IPS-20b (cell line): ENCODE data around the gene SSR1.

Experiments
- H3K27ac ChIP-seq: one replicate; pipeline ENCODE4 v1.5.1; 2013; ENCODE audit warnings: low read length
- H3K27me3 ChIP-seq: 2 replicates; pipeline ENCODE4 v1.6.1; 2013; ENCODE audit warnings: mild to moderate bottlenecking, low read length, inconsistent platforms; ENCODE audit not compliant: insufficient read depth
- H3K36me3 ChIP-seq: 2 replicates; pipeline ENCODE4 v1.6.1; 2013; ENCODE audit warnings: low read depth, mild to moderate bottlenecking, inconsistent platforms, low read length, moderate library complexity; ENCODE audit not compliant: insufficient read depth
- H3K4me1 ChIP-seq: 2 replicates; pipeline ENCODE4 v1.6.1; 2013; ENCODE audit warnings: mild to moderate bottlenecking, control low read depth, inconsistent platforms, low read length, moderate library complexity; ENCODE audit not compliant: insufficient read depth
- H3K4me3 ChIP-seq: 2 replicates; pipeline ENCODE4 v1.5.1; 2013; ENCODE audit warnings: mild to moderate bottlenecking, low read length, inconsistent platforms
- H3K9ac ChIP-seq: 2 replicates; pipeline ENCODE4 v1.6.1; 2013; ENCODE audit warnings: low read depth, mild to moderate bottlenecking, inconsistent platforms, low read length, moderate library complexity
- H3K9me3 ChIP-seq: 2 replicates; pipeline ENCODE4 v1.6.1; 2013; ENCODE audit warnings: mild to moderate bottlenecking, low read depth, low read length, inconsistent platforms; ENCODE audit not compliant: insufficient read depth

Gene SSR1

DNA sequence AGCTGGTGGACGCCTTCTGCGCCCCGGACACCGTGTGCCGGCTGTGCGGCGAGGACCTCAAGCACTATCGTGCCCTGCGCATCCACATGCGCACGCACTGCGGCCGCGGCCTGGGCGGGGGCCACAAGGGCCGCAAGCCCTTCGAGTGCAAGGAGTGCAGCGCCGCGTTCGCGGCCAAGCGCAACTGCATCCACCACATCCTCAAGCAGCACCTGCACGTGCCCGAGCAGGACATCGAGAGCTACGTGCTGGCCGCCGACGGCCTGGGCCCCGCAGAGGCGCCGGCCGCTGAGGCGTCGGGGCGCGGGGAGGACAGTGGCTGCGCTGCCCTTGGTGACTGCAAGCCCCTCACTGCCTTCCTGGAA, 82.7 kb downstream of the SSR1 start:
- Histone ChIP-seq H3K4me3 (no peak overlapping the region), H3K4me1 (no peaks in the 10 kb centered on the region), H3K36me3 (peaks cover 32% of the 10 kb centered on the region), H3K27ac (no peak overlapping the region), H3K9ac (no peak overlapping the region), H3K27me3 (no peaks in the 10 kb centered on the region), H3K9me3 (no peaks in the 10 kb centered on the region)

DNA sequence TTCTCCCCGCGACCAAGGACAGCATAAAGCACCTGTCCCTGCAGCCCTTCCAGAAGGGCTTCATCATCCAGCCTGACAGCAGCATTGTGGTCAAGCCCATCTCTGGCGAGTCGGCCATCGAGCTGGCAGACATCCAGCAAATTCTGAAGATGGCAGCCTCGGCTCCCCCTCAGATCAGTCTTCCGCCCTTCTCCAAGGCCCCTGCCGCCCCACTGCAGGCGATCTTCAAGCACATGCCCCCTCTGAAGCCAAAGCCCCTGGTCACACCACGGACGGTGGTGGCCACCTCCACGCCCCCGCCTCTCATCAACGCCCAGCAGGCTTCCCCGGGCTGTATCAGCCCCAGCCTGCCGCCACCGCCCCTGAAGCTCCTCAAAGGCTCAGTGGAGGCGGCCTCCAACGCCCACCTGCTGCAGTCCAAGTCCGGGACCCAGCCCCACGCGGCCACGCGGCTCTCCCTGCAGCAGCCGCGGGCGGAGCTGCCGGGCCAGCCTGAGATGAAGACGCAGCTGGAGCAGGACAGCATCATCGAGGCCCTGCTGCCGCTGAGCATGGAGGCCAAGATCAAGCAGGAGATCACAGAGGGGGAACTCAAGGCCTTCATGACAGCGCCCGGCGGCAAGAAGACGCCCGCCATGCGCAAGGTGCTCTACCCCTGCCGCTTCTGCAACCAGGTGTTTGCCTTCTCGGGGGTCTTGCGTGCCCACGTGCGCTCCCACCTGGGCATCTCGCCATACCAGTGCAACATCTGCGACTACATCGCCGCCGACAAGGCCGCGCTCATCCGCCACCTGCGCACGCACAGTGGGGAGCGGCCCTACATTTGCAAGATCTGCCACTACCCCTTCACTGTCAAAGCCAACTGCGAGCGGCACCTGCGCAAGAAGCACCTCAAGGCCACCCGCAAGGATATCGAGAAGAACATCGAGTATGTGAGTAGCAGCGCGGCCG, 83.3 kb downstream of the SSR1 start:
- H3K27ac ChIP-seq, result no peak overlapping the region
- no peaks in the 10 kb centered on the region for H3K27me3 ChIP-seq
- H3K4me3 ChIP-seq, result no peak overlapping the region
- H3K9ac ChIP-seq, result no peak overlapping the region
- no peaks in the 10 kb centered on the region for H3K9me3 ChIP-seq
- H3K36me3 ChIP-seq, result peaks cover 32% of the 10 kb centered on the region
- peaks cover 5% of the 10 kb centered on the region; the same call in 1 of the 2 replicates for H3K4me1 ChIP-seq

DNA sequence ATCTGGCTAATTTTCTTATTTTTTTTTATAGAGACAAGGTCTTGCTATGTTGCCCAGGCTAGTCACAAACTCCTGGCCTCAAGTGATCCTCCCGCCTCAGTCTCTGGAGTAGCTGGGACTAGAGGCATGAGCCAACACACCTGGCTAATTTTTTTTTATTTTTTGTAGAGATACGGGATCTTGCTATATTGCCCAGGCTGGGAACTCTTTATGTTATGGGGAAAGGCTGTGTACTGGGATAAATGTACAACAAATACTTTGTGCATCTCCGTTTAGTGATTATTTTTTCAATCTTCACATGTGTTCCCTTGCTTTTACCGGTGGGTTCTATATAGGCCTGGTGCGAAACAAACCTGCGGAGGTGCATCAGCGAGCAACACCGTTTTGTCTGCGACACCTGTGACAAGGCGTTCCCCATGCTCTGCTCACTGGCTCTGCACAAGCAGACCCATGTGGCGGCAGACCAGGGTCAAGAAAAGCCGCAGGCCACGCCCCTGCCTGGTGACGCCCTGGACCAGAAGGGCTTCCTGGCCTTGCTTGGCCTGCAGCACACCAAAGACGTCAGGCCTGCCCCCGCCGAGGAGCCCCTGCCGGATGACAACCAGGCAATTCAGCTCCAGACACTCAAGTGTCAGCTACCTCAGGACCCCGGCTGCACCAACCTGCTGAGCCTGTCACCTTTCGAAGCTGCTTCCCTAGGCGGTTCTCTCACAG, 84.2 kb downstream of the SSR1 start:
- Histone ChIP-seq H3K36me3 (peaks cover 32% of the 10 kb centered on the region), H3K9me3 (no peaks in the 10 kb centered on the region), H3K27ac (no peak overlapping the region), H3K4me3 (no peak overlapping the region), H3K4me1 (peaks cover 7% of the 10 kb centered on the region; the same call in 1 of the 2 replicates), H3K9ac (no peak overlapping the region), H3K27me3 (no peaks in the 10 kb centered on the region)

DNA sequence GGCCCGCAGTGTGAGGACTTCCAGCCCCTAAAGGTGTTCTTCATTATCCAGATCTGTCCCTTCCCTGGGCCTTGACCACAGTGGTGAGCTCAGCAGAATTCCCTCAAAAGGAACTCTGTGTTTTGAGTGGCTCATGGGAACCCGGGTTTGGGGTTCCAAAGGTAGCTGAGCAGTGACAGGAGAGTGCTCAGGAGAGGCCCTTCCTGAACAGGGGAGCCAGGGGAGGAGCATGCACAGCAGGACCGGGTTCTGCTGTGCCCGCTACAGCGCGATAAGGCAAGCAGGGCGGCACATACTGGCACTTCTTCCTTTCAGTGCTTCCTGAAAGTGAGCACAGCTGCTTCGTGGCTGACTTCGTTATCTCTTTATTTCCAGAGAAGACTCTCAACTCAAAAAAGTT, 88.3 kb downstream of the SSR1 start:
- no peaks in the 10 kb centered on the region for H3K9me3 ChIP-seq
- H3K27me3 ChIP-seq, result no peaks in the 10 kb centered on the region
- H3K4me1 ChIP-seq, result peaks cover 7% of the 10 kb centered on the region; the same call in 1 of the 2 replicates
- H3K27ac ChIP-seq, result no peak overlapping the region
- H3K4me3 ChIP-seq, result no peak overlapping the region
- peaks cover 28% of the 10 kb centered on the region for H3K36me3 ChIP-seq
- H3K9ac ChIP-seq, result no peak overlapping the region

DNA sequence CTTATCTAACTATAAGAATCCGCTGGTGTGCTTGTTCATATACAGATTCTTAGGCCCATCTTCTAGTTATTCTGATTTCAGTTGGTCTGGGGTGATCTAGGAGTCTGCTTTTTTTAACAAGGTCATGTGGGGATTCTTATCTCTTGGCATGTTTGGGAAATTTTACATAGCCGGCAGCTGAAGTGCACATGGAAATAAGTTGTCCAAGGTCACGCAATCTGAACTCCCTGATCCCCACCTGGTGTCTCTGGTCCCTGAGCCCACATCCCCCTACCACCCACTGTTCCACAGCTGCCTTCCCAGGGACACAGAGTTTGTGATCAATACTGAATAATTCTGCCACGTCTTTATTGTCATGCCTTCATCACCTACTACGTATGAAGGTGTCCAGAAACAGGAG, 90.8 kb downstream of the SSR1 start:
- Histone ChIP-seq H3K4me1 (peaks cover 12% of the 10 kb centered on the region; the same call in 1 of the 2 replicates), H3K36me3 (peaks cover 15% of the 10 kb centered on the region), H3K27me3 (no peaks in the 10 kb centered on the region), H3K4me3 (no peak overlapping the region), H3K9ac (no peak overlapping the region), H3K27ac (no peak overlapping the region), H3K9me3 (no peaks in the 10 kb centered on the region)

DNA sequence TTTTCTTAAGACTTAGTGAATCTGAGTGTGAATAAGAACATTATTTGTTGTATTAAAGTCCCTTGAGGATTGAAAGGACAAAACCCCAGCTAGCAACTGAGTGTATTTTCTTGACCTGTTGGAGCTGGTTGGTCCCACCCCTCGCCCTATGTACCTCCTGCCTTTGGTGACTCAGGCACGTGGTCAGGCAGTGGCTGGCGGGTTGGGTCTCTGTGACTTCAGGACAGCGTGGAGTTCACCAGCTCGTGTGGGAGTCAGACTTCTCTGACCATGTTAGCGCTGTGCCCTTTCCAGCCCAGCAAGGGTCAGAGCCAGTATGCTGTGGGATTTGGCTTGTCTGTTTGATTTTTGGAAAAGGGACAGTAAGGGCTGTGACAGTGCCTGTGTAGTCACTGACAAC, 93.7 kb downstream of the SSR1 start:
- Histone ChIP-seq H3K4me1 (0 out of 2 replicates have a peak, but pooled peaks cover 5% of the 10 kb centered on the region), H3K4me3 (no peak overlapping the region), H3K27ac (no peak overlapping the region), H3K9me3 (no peaks in the 10 kb centered on the region), H3K27me3 (no peaks in the 10 kb centered on the region), H3K36me3 (peaks cover 25% of the 10 kb centered on the region), H3K9ac (no peak overlapping the region)

DNA sequence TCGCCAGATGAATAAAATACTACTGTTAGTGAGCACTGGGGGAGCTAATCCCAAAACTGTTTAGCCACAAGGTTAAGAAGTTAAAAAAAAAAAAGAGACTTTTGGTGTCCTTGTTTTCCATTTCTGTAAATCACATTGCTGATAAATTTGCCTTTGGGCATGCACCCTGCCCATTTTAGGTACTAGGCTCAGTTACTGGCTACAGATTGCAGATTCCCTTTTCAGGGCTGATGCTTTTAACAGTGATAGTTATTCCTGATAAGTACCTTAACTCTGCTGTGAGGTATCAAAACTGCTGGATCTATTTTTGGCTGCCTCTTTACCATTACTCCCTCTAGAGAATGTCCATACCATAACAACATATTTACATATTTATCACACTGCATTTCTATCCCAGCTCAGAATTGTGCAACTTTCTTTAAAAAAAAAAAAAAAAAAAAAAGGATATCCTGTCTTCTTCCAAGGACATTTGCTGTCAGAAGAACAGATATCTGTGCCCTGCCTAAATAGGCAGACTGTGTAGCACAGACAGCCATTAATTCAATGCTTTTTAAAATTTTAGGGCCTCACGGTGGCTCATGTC, 94.5 kb downstream of the SSR1 start:
- Histone ChIP-seq H3K27me3 (no peaks in the 10 kb centered on the region), H3K36me3 (peaks cover 33% of the 10 kb centered on the region)

More for the DNA sequence above, 94.5 kb downstream of the SSR1 start:
- H3K4me1 ChIP-seq, result 0 out of 2 replicates have a peak, but pooled peaks cover 5% of the 10 kb centered on the region
- H3K9me3 ChIP-seq, result no peaks in the 10 kb centered on the region
- no peak overlapping the region for H3K9ac ChIP-seq
- H3K27ac ChIP-seq, result no peak overlapping the region
- no peak overlapping the region for H3K4me3 ChIP-seq
